SU-DHL-6 (cell line): ENCODE measurements around the gene MICAL2.

ENCODE experiments used
- H2AFZ ChIP-seq: fragments of 200-600 bp; sonication (generic); 2 replicates; pipeline ENCODE4 v1.6.1; 2014; ENCODE audit warnings: low read depth, mild to moderate bottlenecking, moderate library complexity, mixed read lengths, antibody characterized with exemption, low read length; ENCODE audit not compliant: severe bottlenecking
- H3F3A ChIP-seq: fragments of 200-600 bp; shearing (Covaris generic); 2 replicates; pipeline ENCODE4 v1.6.0; 2016; ENCODE audit warnings: antibody characterized with exemption, mild to moderate bottlenecking; ENCODE audit not compliant: insufficient read depth
- H3K27ac ChIP-seq: fragments of 200-600 bp; sonication (generic); 2 replicates; pipeline ENCODE4 v1.5.1; 2016; ENCODE audit warnings: low read depth, mild to moderate bottlenecking, low read length, moderate library complexity, mixed read lengths
- H3K27me3 ChIP-seq: fragments of 200-600 bp; sonication (generic), shearing (Covaris generic); 2 replicates; pipeline ENCODE4 v1.6.0; 2014; ENCODE audit warnings: mild to moderate bottlenecking, low read length
- H3K36me3 ChIP-seq: fragments of 200-600 bp; sonication (generic); 2 replicates; pipeline ENCODE4 v1.6.1; 2014; ENCODE audit warnings: mild to moderate bottlenecking, low read length, mixed read lengths
- H3K4me2 ChIP-seq: fragments of 300-600, 200-600 bp; shearing (Covaris generic), sonication (generic); 2 replicates; pipeline ENCODE4 v1.6.0; 2014; ENCODE audit warnings: low read length, low read depth, mild to moderate bottlenecking; ENCODE audit not compliant: poor library complexity, severe bottlenecking
- H3K4me3 ChIP-seq: fragments of 200-600 bp; sonication (generic); 2 replicates; pipeline ENCODE4 v1.5.1; 2014; ENCODE audit warnings: antibody characterized with exemption, low read length, mild to moderate bottlenecking, mixed read lengths; ENCODE audit not compliant: insufficient read depth, poor library complexity, severe bottlenecking
- H3K79me2 ChIP-seq: fragments of 200-600 bp; sonication (generic); 2 replicates; pipeline ENCODE4 v1.6.1; 2014; ENCODE audit warnings: mild to moderate bottlenecking, low read length, moderate library complexity; ENCODE audit not compliant: insufficient read depth
- H3K9ac ChIP-seq: fragments of 200-600 bp; sonication (generic); 2 replicates; pipeline ENCODE4 v1.7.0; 2014; ENCODE audit warnings: mild to moderate bottlenecking, low read length
- H3K9me2 ChIP-seq: fragments of 200-600 bp; sonication (generic); replicated peaks from 2 replicates; pipeline ENCODE4 v1.6.1; 2014; ENCODE audit warnings: low read length; ENCODE audit not compliant: insufficient read depth
- H3K9me3 ChIP-seq: fragments of 200-600 bp; sonication (generic); 2 replicates; pipeline ENCODE4 v1.6.1; 2014; ENCODE audit warnings: low read length, mixed read lengths; ENCODE audit not compliant: insufficient read depth
- H4K20me1 ChIP-seq: fragments of 200-600 bp; sonication (generic); 2 replicates; pipeline ENCODE4 v1.6.1; 2014; ENCODE audit warnings: low read depth, mild to moderate bottlenecking, antibody characterized with exemption, low read length, moderate library complexity, mixed read lengths
- CTCF ChIP-seq: fragments of 200-600 bp; sonication (generic); IDR thresholded peaks from one replicate; pipeline ENCODE4 v1.5.1; 2017; ENCODE audit warnings: antibody characterized with exemption, mild to moderate bottlenecking, low read length, moderate library complexity; ENCODE audit not compliant: insufficient read depth, poor library complexity, severe bottlenecking
- EZH2phosphoT487 ChIP-seq: fragments of 200-600 bp; sonication (generic), shearing (Covaris generic); conservative IDR thresholded peaks from 2 replicates; pipeline ENCODE4 v1.6.1; 2018; ENCODE audit warnings: mild to moderate bottlenecking, antibody characterized with exemption, low read length, moderate library complexity, mixed read lengths

Gene MICAL2

GRCh38 chr11:12171921-12172320, 61.5 kb downstream of the MICAL2 start:
- no peak overlapping the region for H3K9ac ChIP-seq

GRCh38 chr11:12172493-12173013, 62.2 kb downstream of the MICAL2 start:
- no peak for TF ChIP-seq EZH2phosphoT487
- TF ChIP-seq CTCF, result no peak
- H2AFZ ChIP-seq, result no peak overlapping the region
- H3K36me3 ChIP-seq, result no peaks in the 10 kb centered on the region
- H4K20me1 ChIP-seq, result no peaks in the 10 kb centered on the region
- no peaks in the 10 kb centered on the region; the same call in 1 of the 2 replicates for H3K27me3 ChIP-seq
- no peak overlapping the region for H3K27ac ChIP-seq
- H3K4me3 ChIP-seq, result no peak overlapping the region
- no peak overlapping the region for H3K4me2 ChIP-seq
- no peaks in the 10 kb centered on the region for H3K9me3 ChIP-seq
- H3K79me2 ChIP-seq, result no peaks in the 10 kb centered on the region
- H3K9ac ChIP-seq, result no peak overlapping the region
- no peaks in the 10 kb centered on the region for H3K9me2 ChIP-seq
- H3F3A ChIP-seq, result no peaks in the 10 kb centered on the region

More at GRCh38 chr11:12171921-12172320, 61.5 kb downstream of the MICAL2 start:
- H2AFZ ChIP-seq, result no peak overlapping the region
- no peaks in the 10 kb centered on the region; the same call in 1 of the 2 replicates for H3K27me3 ChIP-seq
- no peak overlapping the region for H3K27ac ChIP-seq
- no peak overlapping the region for H3K4me3 ChIP-seq
- TF ChIP-seq EZH2phosphoT487 (no peak), CTCF (no peak)
- no peaks in the 10 kb centered on the region for H3K9me3 ChIP-seq
- no peaks in the 10 kb centered on the region for H3K9me2 ChIP-seq
- no peaks in the 10 kb centered on the region for H4K20me1 ChIP-seq
- H3K36me3 ChIP-seq, result no peaks in the 10 kb centered on the region
- H3K4me2 ChIP-seq, result no peak overlapping the region
- no peaks in the 10 kb centered on the region for H3F3A ChIP-seq
- H3K79me2 ChIP-seq, result no peaks in the 10 kb centered on the region

GRCh38 chr11:12173111-12173510, 62.7 kb downstream of the MICAL2 start:
- Histone ChIP-seq H3K4me3 (no peak overlapping the region), H3K9me2 (no peaks in the 10 kb centered on the region), H3K27me3 (no peaks in the 10 kb centered on the region; the same call in 1 of the 2 replicates), H2AFZ (no peak overlapping the region), H3K9ac (no peak overlapping the region), H3K4me2 (no peak overlapping the region), H4K20me1 (no peaks in the 10 kb centered on the region), H3F3A (no peaks in the 10 kb centered on the region), H3K27ac (no peak overlapping the region), H3K36me3 (no peaks in the 10 kb centered on the region), H3K79me2 (no peaks in the 10 kb centered on the region), H3K9me3 (no peaks in the 10 kb centered on the region)
- TF ChIP-seq EZH2phosphoT487 (no peak), CTCF (no peak)

GRCh38 chr11:12174128-12174476, 63.7 kb downstream of the MICAL2 start:
- Histone ChIP-seq H3K9me3 (no peaks in the 10 kb centered on the region), H3K4me2 (no peak overlapping the region), H3K36me3 (no peaks in the 10 kb centered on the region), H3K9me2 (no peaks in the 10 kb centered on the region), H2AFZ (no peak overlapping the region), H3K4me3 (no peak overlapping the region), H3K27me3 (no peaks in the 10 kb centered on the region; the same call in 1 of the 2 replicates), H3K79me2 (no peaks in the 10 kb centered on the region), H3F3A (no peaks in the 10 kb centered on the region), H4K20me1 (no peaks in the 10 kb centered on the region), H3K9ac (no peak overlapping the region), H3K27ac (no peak overlapping the region)
- TF ChIP-seq CTCF (no peak), EZH2phosphoT487 (no peak)
